Neural progenitor cell (in vitro differentiated cells): ENCODE measurements around the gene OR2C1.

Source experiments
- EZH2phosphoT487 ChIP-seq: fragments of 200-600 bp; sonication (generic); IDR thresholded peaks from 2 replicates; pipeline ENCODE4 v1.6.1; 2017; ENCODE audit warnings: antibody characterized with exemption
- TF ChIP-seq, protein P1 (sequence below): fragments of 200-600 bp; sonication (generic); IDR thresholded peaks from 2 replicates; pipeline ENCODE4 v1.5.1; 2017; ENCODE audit warnings: antibody characterized with exemption, mild to moderate bottlenecking

DNA sequence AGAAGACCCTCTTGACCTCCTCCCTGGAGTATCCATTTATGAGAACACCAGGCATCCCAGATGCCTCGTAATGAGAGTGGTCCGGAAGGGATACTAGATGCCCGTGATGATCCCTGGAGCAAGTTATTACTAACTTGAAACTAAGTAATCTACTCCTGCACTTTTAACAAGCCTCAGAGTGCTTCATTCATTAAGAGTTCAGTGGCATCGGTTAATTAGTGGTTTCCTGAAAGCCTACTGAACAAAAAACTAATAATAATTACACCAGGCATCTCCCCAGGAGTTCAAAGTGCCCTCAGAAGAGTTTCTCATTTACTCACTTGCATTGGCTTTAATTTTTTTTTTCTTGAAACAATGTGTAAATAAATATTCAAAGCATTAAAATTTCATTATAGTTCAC lies 28.2 kb upstream of the OR2C1 start:
- TF ChIP-seq, protein P1, sequence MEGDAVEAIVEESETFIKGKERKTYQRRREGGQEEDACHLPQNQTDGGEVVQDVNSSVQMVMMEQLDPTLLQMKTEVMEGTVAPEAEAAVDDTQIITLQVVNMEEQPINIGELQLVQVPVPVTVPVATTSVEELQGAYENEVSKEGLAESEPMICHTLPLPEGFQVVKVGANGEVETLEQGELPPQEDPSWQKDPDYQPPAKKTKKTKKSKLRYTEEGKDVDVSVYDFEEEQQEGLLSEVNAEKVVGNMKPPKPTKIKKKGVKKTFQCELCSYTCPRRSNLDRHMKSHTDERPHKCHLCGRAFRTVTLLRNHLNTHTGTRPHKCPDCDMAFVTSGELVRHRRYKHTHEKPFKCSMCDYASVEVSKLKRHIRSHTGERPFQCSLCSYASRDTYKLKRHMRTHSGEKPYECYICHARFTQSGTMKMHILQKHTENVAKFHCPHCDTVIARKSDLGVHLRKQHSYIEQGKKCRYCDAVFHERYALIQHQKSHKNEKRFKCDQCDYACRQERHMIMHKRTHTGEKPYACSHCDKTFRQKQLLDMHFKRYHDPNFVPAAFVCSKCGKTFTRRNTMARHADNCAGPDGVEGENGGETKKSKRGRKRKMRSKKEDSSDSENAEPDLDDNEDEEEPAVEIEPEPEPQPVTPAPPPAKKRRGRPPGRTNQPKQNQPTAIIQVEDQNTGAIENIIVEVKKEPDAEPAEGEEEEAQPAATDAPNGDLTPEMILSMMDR, result no peak
- TF ChIP-seq EZH2phosphoT487, result no peak
